SW 1271 (cell line): ENCODE data around the gene JCHAIN.
"Not testable (repeated sequence)": the region's sequence is repeated elsewhere in the genome, so short reads cannot be mapped to it uniquely, and the experiment has no call there.

ENCODE experiments used
- DNase-seq, 2 experiments: peaks; one replicate each; lab custom pipeline; 2025; lab: John Stamatoyannopoulos, UW

Gene JCHAIN

GRCh38 chr4:70666369-70666768, at the start of gene JCHAIN:
JCHAIN (minus strand) TSS chr4:70666508; CDS start chr4:70666490, 18 bp downstream.
- no peak for DNase-seq

- no peak for DNase-seq
Measured at GRCh38 chr4:70715097-70715496, 48.8 kb upstream of the JCHAIN start.

- DNase-seq, result no peak
Measured at GRCh38 chr4:70714079-70714887, 48.0 kb upstream of the JCHAIN start.

- DNase-seq, result no peak
Measured at GRCh38 chr4:70713453-70714078, 47.3 kb upstream of the JCHAIN start.

GRCh38 chr4:70712604-70713452, 46.5 kb upstream of the JCHAIN start:
- no peak for DNase-seq

GRCh38 chr4:70712150-70712549, 45.8 kb upstream of the JCHAIN start:
- DNase-seq, result no peak

- DNase-seq, result no peak
Measured at GRCh38 chr4:70711599-70711998, 45.3 kb upstream of the JCHAIN start.

GRCh38 chr4:70709611-70710205, 43.4 kb upstream of the JCHAIN start:
- no peak for DNase-seq

GRCh38 chr4:70706516-70706915, 40.2 kb upstream of the JCHAIN start:
- DNase-seq, result no peak

- DNase-seq, result peak in 1 of 2 experiments; percentile 43
Measured at GRCh38 chr4:70706044-70706461, 39.7 kb upstream of the JCHAIN start.

- peak; percentile 35 to 43 for DNase-seq
Measured at GRCh38 chr4:70705183-70706043, 39.1 kb upstream of the JCHAIN start.

- no peak for DNase-seq
Measured at GRCh38 chr4:70704931-70705182, 38.5 kb upstream of the JCHAIN start.

GRCh38 chr4:70704215-70704930, 38.1 kb upstream of the JCHAIN start:
- peak in 1 of 2 experiments; percentile 44 for DNase-seq

GRCh38 chr4:70703619-70704214, 37.4 kb upstream of the JCHAIN start:
- DNase-seq, result no peak

- DNase-seq, result not testable (repeated sequence)
Measured at GRCh38 chr4:70702592-70702991, 36.3 kb upstream of the JCHAIN start.

GRCh38 chr4:70701271-70701670, 35.0 kb upstream of the JCHAIN start:
- no peak for DNase-seq

GRCh38 chr4:70700712-70701111, 34.4 kb upstream of the JCHAIN start:
- no peak for DNase-seq

GRCh38 chr4:70698435-70698834, 32.1 kb upstream of the JCHAIN start:
- DNase-seq, result not testable (repeated sequence)

- DNase-seq, result not testable (repeated sequence)
Measured at GRCh38 chr4:70694633-70695032, 28.3 kb upstream of the JCHAIN start.

GRCh38 chr4:70691661-70692060, 25.4 kb upstream of the JCHAIN start:
- no peak for DNase-seq
